HepG2 (cell line): Measurements from ENCODE around the gene CMTM3. TPM values are rescaled to one million over a fixed set of nuclear protein-coding genes. Genes with fewer than 3 reads are reported as not detected.

Experiments
- ETV5 ChIP-seq: IDR thresholded peaks from 2 replicates; pipeline ENCODE4 v1.6.1; 2018; ENCODE audit warnings: missing biosample characterization, missing genetic modification reagents, inconsistent platforms, borderline replicate concordance
- GATAD2A ChIP-seq: IDR thresholded peaks from 2 replicates; pipeline ENCODE4 v1.6.1; 2016
- MIER2 ChIP-seq: IDR thresholded peaks from 2 replicates; pipeline ENCODE4 v1.6.1; 2016; ENCODE audit warnings: missing biosample characterization, missing genetic modification reagents
- NAIF1 ChIP-seq: sonication (generic); formaldehyde crosslinking; IDR thresholded peaks from 2 replicates; pipeline ENCODE4 v1.5.0; 2020; ENCODE audit warnings: mild to moderate bottlenecking, missing genetic modification reagents, borderline replicate concordance
- NFYB ChIP-seq: sonication (generic); formaldehyde crosslinking; IDR thresholded peaks from 2 replicates; pipeline ENCODE4 v1.4.0; 2020; ENCODE audit warnings: missing genetic modification reagents
- SALL1 ChIP-seq: sonication (generic); formaldehyde crosslinking; IDR thresholded peaks from 2 replicates; pipeline ENCODE4 v1.8.0; 2022; ENCODE audit warnings: mild to moderate bottlenecking, missing genetic modification reagents
- XRCC5 ChIP-seq: fragments of 200-400 bp; formaldehyde crosslinking; optimal IDR thresholded peaks from 2 replicates; pipeline ENCODE3; 2017; ENCODE audit warnings: mild to moderate bottlenecking, low read length
- ZNF124 ChIP-seq: sonication (generic); formaldehyde crosslinking; IDR thresholded peaks from 2 replicates; pipeline ENCODE4 v1.4.0; 2020; ENCODE audit warnings: missing genetic modification reagents
- ZNF501 ChIP-seq: sonication (generic); formaldehyde crosslinking; IDR thresholded peaks from 2 replicates; pipeline ENCODE4 v1.5.1; 2020; ENCODE audit warnings: mild to moderate bottlenecking, moderate library complexity, missing genetic modification reagents
- polyA plus RNA-seq, 8 experiments: library from polyadenylated mRNA; depleted of rRNA in 3 of 8; stranded (reverse) in 7 of 8; unstranded in 1 of 8; fragments of >200 nt; fragmentation: Illumina TruSeq in 4 of 8; extraction: Trizol in 4 of 8; gene quantifications; 2 replicates each; pipeline versions ENCODE4 v1.2.1 to v1.2.3, GENCODE V29; 2011 to 2016; ENCODE audit warnings: low read depth in 4 of 8, missing spikeins in 1 of 8, mixed read lengths in 1 of 8; ENCODE audit not compliant: insufficient read depth in 1 of 8
- total RNA-seq, 5 experiments: library from RNA; depleted of rRNA; stranded (reverse); fragments of >200 nt; fragmentation: Illumina TruSeq; extraction: Trizol; gene quantifications; 2 replicates each; pipeline ENCODE4 v1.2.3, GENCODE V29; 2016; ENCODE audit warnings: low read depth in 1 of 5
- TF ChIP-seq, protein P1 (sequence below): sonication (generic); formaldehyde crosslinking; IDR thresholded peaks from 2 replicates; pipeline ENCODE4 v1.5.0; 2020; ENCODE audit warnings: mild to moderate bottlenecking, missing genetic modification reagents
- TF ChIP-seq, protein P2 (sequence below): sonication (generic); formaldehyde crosslinking; IDR thresholded peaks from 2 replicates; pipeline ENCODE4 v1.5.1; 2020; ENCODE audit warnings: mild to moderate bottlenecking, missing genetic modification reagents, moderate library complexity

Gene CMTM3
- total and polyA plus RNA-seq, 2 of the 13 experiments (the other 11 are each of a cell fraction or from before 2014, with no cell fraction given): 29.2 to 48.7 TPM

DNA sequence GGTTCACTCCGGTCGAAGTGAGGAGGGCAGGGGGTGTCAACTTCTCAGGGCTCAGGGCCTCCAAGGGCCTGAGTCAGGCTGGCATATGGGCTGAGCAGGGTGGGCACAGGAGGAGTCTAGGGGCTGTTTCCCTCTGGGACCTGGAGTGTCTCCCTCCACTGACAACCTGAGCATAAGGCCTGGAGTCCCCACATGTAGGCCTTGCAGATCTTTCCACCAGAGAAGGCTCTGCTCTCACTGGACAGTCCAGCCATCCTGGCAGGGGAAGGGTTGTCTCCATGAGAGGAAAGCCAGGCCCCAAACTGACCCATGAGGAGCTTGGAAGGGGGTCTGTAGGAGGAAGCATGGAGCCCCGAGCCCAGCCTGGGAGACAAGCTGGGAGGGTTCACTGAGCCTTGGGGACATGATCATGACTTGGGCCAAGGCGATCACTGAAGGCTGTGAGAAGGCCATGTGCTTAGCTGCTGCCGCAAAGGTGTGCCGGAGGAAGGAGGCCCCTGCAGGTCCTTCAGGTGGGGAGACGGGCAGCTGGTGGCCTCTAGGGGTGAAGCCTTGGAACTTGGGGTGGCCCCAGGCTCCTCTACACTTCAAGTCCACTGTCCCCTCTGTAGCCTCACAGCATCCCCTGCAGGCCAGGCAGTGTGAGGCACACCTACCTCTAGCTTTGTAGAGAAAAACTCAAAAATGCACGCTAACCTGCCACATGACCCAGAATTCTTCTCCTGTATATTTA is 15.4 kb upstream of the CMTM3 start (continued):
- TF ChIP-seq GATAD2A (CRISPR knock-in tag) (0 out of 2 replicates have a peak, but pooled peaks have one; percentile 10), SALL1 (peak; percentile 7; the same call in 1 of the 2 replicates), MIER2 (CRISPR knock-in tag) (0 out of 2 replicates have a peak, but pooled peaks have one; percentile 25), NAIF1 (CRISPR knock-in tag) (0 out of 2 replicates have a peak, but pooled peaks have one; percentile 9), NFYB (CRISPR knock-in tag) (no peak), ZNF501 (no peak), XRCC5 (peak; percentile 28), ZNF124 (CRISPR knock-in tag) (no peak), ETV5 (CRISPR knock-in tag) (no peak; the same call in 1 of the 2 replicates)
- TF ChIP-seq, protein P1, sequence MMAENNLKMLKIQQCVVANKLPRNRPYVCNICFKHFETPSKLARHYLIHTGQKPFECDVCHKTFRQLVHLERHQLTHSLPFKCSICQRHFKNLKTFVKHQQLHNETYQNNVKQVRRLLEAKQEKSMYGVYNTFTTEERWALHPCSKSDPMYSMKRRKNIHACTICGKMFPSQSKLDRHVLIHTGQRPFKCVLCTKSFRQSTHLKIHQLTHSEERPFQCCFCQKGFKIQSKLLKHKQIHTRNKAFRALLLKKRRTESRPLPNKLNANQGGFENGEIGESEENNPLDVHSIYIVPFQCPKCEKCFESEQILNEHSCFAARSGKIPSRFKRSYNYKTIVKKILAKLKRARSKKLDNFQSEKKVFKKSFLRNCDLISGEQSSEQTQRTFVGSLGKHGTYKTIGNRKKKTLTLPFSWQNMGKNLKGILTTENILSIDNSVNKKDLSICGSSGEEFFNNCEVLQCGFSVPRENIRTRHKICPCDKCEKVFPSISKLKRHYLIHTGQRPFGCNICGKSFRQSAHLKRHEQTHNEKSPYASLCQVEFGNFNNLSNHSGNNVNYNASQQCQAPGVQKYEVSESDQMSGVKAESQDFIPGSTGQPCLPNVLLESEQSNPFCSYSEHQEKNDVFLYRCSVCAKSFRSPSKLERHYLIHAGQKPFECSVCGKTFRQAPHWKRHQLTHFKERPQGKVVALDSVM: 0 out of 2 replicates have a peak, but pooled peaks have one; percentile 32
- TF ChIP-seq, protein P2, sequence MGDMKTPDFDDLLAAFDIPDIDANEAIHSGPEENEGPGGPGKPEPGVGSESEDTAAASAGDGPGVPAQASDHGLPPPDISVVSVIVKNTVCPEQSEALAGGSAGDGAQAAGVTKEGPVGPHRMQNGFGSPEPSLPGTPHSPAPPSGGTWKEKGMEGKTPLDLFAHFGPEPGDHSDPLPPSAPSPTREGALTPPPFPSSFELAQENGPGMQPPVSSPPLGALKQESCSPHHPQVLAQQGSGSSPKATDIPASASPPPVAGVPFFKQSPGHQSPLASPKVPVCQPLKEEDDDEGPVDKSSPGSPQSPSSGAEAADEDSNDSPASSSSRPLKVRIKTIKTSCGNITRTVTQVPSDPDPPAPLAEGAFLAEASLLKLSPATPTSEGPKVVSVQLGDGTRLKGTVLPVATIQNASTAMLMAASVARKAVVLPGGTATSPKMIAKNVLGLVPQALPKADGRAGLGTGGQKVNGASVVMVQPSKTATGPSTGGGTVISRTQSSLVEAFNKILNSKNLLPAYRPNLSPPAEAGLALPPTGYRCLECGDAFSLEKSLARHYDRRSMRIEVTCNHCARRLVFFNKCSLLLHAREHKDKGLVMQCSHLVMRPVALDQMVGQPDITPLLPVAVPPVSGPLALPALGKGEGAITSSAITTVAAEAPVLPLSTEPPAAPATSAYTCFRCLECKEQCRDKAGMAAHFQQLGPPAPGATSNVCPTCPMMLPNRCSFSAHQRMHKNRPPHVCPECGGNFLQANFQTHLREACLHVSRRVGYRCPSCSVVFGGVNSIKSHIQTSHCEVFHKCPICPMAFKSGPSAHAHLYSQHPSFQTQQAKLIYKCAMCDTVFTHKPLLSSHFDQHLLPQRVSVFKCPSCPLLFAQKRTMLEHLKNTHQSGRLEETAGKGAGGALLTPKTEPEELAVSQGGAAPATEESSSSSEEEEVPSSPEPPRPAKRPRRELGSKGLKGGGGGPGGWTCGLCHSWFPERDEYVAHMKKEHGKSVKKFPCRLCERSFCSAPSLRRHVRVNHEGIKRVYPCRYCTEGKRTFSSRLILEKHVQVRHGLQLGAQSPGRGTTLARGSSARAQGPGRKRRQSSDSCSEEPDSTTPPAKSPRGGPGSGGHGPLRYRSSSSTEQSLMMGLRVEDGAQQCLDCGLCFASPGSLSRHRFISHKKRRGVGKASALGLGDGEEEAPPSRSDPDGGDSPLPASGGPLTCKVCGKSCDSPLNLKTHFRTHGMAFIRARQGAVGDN (CRISPR knock-in tag): peak; percentile 32; the same call in 1 of the 2 replicates
